OCI-LY7 (cell line): Measurements from ENCODE around the gene PHLDB1.

ENCODE experiments used
- EZH2phosphoT487 ChIP-seq: fragments of 200-600 bp; sonication (generic); IDR thresholded peaks from 2 replicates; pipeline ENCODE4 v1.6.1; 2018; ENCODE audit warnings: low read depth, borderline replicate concordance, mild to moderate bottlenecking, mixed run types, antibody characterized with exemption, low read length, moderate library complexity, mixed read lengths
- TF ChIP-seq, protein P1 (sequence below): fragments of 200-600 bp; sonication (generic); conservative IDR thresholded peaks from 2 replicates; pipeline ENCODE4 v1.5.1; 2014; ENCODE audit warnings: mild to moderate bottlenecking, antibody characterized with exemption, low read length, moderate library complexity, mixed read lengths

- TF ChIP-seq, protein P1, sequence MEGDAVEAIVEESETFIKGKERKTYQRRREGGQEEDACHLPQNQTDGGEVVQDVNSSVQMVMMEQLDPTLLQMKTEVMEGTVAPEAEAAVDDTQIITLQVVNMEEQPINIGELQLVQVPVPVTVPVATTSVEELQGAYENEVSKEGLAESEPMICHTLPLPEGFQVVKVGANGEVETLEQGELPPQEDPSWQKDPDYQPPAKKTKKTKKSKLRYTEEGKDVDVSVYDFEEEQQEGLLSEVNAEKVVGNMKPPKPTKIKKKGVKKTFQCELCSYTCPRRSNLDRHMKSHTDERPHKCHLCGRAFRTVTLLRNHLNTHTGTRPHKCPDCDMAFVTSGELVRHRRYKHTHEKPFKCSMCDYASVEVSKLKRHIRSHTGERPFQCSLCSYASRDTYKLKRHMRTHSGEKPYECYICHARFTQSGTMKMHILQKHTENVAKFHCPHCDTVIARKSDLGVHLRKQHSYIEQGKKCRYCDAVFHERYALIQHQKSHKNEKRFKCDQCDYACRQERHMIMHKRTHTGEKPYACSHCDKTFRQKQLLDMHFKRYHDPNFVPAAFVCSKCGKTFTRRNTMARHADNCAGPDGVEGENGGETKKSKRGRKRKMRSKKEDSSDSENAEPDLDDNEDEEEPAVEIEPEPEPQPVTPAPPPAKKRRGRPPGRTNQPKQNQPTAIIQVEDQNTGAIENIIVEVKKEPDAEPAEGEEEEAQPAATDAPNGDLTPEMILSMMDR, result no peak
- TF ChIP-seq EZH2phosphoT487, result no peak
Observed at GRCh38 chr11:118673361-118674081, 66.1 kb downstream of the PHLDB1 start.
